NCI-H748 (cell line): ENCODE results near the gene DKKL1.
A peak's percentile ranks its signal among the peaks of the same experiment; 100 is the strongest.

ENCODE experiments used
- DNase-seq: peaks from one replicate; lab custom pipeline; 2025; ENCODE audit not compliant: unreplicated experiment; lab: John Stamatoyannopoulos, UW

Gene DKKL1

GRCh38 chr19:49391581-49392399 is 28.1 kb downstream of the DKKL1 start:
- peak; percentile 86 for DNase-seq

- DNase-seq = no peak
Observed at GRCh38 chr19:49393881-49394280, 30.2 kb downstream of the DKKL1 start.

GRCh38 chr19:49395581-49396407 is 32.1 kb downstream of the DKKL1 start:
- DNase-seq = no peak

- no peak for DNase-seq
Observed at GRCh38 chr19:49396738-49397505, 33.2 kb downstream of the DKKL1 start.

- DNase-seq = no peak
Observed at GRCh38 chr19:49398001-49398615, 34.4 kb downstream of the DKKL1 start.

- DNase-seq = no peak
Observed at GRCh38 chr19:49398931-49399330, 35.3 kb downstream of the DKKL1 start.

- DNase-seq = no peak
Observed at GRCh38 chr19:49400029-49400428, 36.4 kb downstream of the DKKL1 start.

- peak; percentile 95 for DNase-seq
Observed at GRCh38 chr19:49403404-49404187, 39.9 kb downstream of the DKKL1 start.

- no peak for DNase-seq
Observed at GRCh38 chr19:49407079-49407478, 43.4 kb downstream of the DKKL1 start.

GRCh38 chr19:49407482-49408015 is 43.9 kb downstream of the DKKL1 start:
- DNase-seq = no peak

GRCh38 chr19:49408816-49409440 is 45.3 kb downstream of the DKKL1 start:
- DNase-seq = no peak

- DNase-seq = peak; percentile 21
Observed at GRCh38 chr19:49409441-49410029, 45.9 kb downstream of the DKKL1 start.

GRCh38 chr19:49411681-49412326 is 48.1 kb downstream of the DKKL1 start:
- no peak for DNase-seq

GRCh38 chr19:49413348-49413747 is 49.7 kb downstream of the DKKL1 start:
- DNase-seq = no peak

GRCh38 chr19:49414256-49414655 is 50.6 kb downstream of the DKKL1 start:
- DNase-seq = no peak

- DNase-seq = no peak
Observed at GRCh38 chr19:49415102-49415809, 51.6 kb downstream of the DKKL1 start.

- DNase-seq = no peak
Observed at GRCh38 chr19:49415810-49416200, 52.1 kb downstream of the DKKL1 start.

GRCh38 chr19:49417088-49417487 is 53.4 kb downstream of the DKKL1 start:
- DNase-seq = no peak
